ENCODE results near the gene TRPM8.

GRCh38 chr2:233942731-233943130, 25.6 kb downstream of the TRPM8 start:
- TF ChIP-seq CTCF (IDR thresholded peaks at IDR 0.05) (no peak), POLR2A (IDR thresholded peaks at IDR 0.05) (no peak), POLR2AphosphoS5 (IDR thresholded peaks at IDR 0.05; ENCODE audit: insufficient read depth in 1 of 2, low read depth in 1 of 2) (no peak)
